ENCODE measurements around the gene NSF.

NSF gene

GRCh38 chr17:46727572-46728348 is 137.3 kb downstream of the NSF start (continued):
- TF ChIP-seq ZNF561 (tag by site-specific recombination; IDR thresholded peaks at IDR 0.05; ENCODE audit: borderline replicate concordance) = no peak
- TF ChIP-seq ZNF335 (tag by site-specific recombination; conservative IDR thresholded peaks at IDR 0.05) = no peak
- TF ChIP-seq, protein P1, sequence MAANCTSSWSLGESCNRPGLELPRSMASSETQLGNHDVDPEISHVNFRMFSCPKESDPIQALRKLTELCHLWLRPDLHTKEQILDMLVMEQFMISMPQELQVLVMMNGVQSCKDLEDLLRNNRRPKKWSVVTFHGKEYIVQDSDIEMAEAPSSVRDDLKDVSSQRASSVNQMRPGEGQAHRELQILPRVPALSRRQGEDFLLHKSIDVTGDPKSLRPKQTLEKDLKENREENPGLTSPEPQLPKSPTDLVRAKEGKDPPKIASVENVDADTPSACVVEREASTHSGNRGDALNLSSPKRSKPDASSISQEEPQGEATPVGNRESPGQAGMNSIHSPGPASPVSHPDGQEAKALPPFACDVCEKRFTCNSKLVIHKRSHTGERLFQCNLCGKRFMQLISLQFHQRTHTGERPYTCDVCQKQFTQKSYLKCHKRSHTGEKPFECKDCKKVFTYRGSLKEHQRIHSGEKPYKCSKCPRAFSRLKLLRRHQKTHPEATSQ (tag by site-specific recombination; IDR thresholded peaks at IDR 0.05) = no peak

DNA sequence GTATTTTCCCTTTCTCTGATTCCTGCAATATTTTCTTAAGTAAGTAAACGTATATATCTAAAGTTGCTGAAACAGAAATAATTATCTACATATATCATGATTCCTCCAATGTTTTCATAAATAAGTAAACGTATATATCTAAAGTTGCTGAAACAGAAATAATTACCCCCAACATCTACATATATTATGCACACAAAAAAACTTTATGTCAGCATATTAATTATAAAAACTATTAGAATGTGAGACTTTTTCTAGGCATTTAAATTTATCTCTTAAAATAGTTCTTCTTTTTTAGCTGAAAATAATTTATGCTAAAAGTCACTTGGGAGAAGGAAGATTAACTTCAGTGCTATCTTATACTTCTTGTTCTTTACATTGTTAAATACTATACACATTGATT is 139.6 kb downstream of the NSF start:
- Histone ChIP-seq H3K27ac (ENCODE audit: extremely low read depth, low read depth, low read length) (no peak overlapping the region), H3K36me3 (ENCODE audit: control insufficient read depth in 2 of 2, insufficient read depth in 1 of 2, low read length in 2 of 2) (peaks cover 5 to 6% of the 10 kb centered on the region in 2 experiments; a peak in 2 of 3 replicates), H3K9me3 (ENCODE audit: control insufficient read depth, insufficient read depth, low read depth, low read length) (no peaks in the 10 kb centered on the region), H3K4me3 (ENCODE audit: low read depth, low read length) (no peak overlapping the region), H3K4me1 (ENCODE audit: control insufficient read depth, insufficient read depth, low read length) (no peaks in the 10 kb centered on the region)
- ChIA-PET POLR2A (no interaction called here), CTCF (no interaction called here)
- TF ChIP-seq ZNF623 (tag by site-specific recombination; IDR thresholded peaks at IDR 0.05) (no peak), ZNF174 (tag by site-specific recombination; IDR thresholded peaks at IDR 0.05) (no peak), ZBTB1 (tag by site-specific recombination; IDR thresholded peaks at IDR 0.05) (no peak), ZNF10 (tag by site-specific recombination; IDR thresholded peaks at IDR 0.05) (no peak), ZNF830 (tag by site-specific recombination; IDR thresholded peaks at IDR 0.05; ENCODE audit: low read depth) (no peak), ZNF19 (tag by site-specific recombination; IDR thresholded peaks at IDR 0.05; ENCODE audit: low read depth) (no peak), ZNF600 (tag by site-specific recombination; IDR thresholded peaks at IDR 0.05) (no peak), ZNF701 (tag by site-specific recombination; IDR thresholded peaks at IDR 0.05) (no peak), ZNF202 (tag by site-specific recombination; IDR thresholded peaks at IDR 0.05; ENCODE audit: borderline replicate concordance) (no peak), ZBTB7A (tag by site-specific recombination; IDR thresholded peaks at IDR 0.05; ENCODE audit: low read depth) (no peak), SP2 (tag by site-specific recombination; IDR thresholded peaks at IDR 0.05) (no peak), ZBTB26 (tag by site-specific recombination; optimal IDR thresholded peaks at IDR 0.05) (no peak), ZFP3 (tag by site-specific recombination; IDR thresholded peaks at IDR 0.05; ENCODE audit: low read depth) (no peak)
- TF ChIP-seq, protein P2, sequence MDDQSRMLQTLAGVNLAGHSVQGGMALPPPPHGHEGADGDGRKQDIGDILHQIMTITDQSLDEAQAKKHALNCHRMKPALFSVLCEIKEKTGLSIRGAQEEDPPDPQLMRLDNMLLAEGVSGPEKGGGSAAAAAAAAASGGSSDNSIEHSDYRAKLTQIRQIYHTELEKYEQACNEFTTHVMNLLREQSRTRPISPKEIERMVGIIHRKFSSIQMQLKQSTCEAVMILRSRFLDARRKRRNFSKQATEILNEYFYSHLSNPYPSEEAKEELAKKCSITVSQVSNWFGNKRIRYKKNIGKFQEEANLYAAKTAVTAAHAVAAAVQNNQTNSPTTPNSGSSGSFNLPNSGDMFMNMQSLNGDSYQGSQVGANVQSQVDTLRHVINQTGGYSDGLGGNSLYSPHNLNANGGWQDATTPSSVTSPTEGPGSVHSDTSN (CRISPR knock-in tag; IDR thresholded peaks at IDR 0.05) = no peak

DNA sequence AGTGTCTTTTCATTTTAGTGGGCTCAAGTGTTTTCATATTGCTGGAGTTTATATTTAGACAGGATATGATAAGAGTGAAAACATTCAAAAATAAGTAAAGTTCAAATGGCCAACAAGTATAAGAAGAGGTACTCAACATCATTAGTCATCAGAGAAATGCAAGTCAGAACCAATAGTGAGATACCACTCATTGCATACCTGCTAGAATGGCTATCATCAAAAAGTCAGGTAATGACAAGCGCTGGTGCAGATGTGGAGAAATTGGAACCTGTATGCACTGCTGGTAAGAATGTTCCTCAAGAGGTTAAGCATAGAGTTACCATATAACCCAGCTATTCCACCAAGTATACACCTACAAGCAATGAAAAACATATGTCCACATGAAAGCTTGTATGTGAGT is 140.2 kb downstream of the NSF start:
- Histone ChIP-seq H3K4me3 (ENCODE audit: low read depth, low read length) (no peak overlapping the region), H3K27ac (ENCODE audit: extremely low read depth, low read depth, low read length) (no peak overlapping the region), H3K4me1 (ENCODE audit: control insufficient read depth, insufficient read depth, low read length) (no peaks in the 10 kb centered on the region), H3K36me3 (ENCODE audit: control insufficient read depth in 2 of 2, insufficient read depth in 1 of 2, low read length in 2 of 2) (peaks cover 5 to 6% of the 10 kb centered on the region in 2 experiments; a peak in 2 of 3 replicates), H3K9me3 (ENCODE audit: control insufficient read depth, insufficient read depth, low read depth, low read length) (no peaks in the 10 kb centered on the region)
- POLR2A ChIA-PET = no interaction called here
- CTCF ChIA-PET = interaction anchor here (0.7 kb wide), 1 partner anchor 164 kb away, joined by 3 read pairs; no protein-coding TSS in a partner anchor
- TF ChIP-seq KLF7 (tag by site-specific recombination; IDR thresholded peaks at IDR 0.05; ENCODE audit: borderline replicate concordance) (no peak), ZNF394 (tag by site-specific recombination; IDR thresholded peaks at IDR 0.05; ENCODE audit: borderline replicate concordance) (no peak), ZNF23 (tag by site-specific recombination; IDR thresholded peaks at IDR 0.05; ENCODE audit: borderline replicate concordance) (no peak), PRDM1 (tag by site-specific recombination; IDR thresholded peaks at IDR 0.05) (no peak), BCL11B (tag by site-specific recombination; IDR thresholded peaks at IDR 0.05; ENCODE audit: low read depth) (no peak), ZNF791 (tag by site-specific recombination; IDR thresholded peaks at IDR 0.05) (no peak), OSR2 (tag by site-specific recombination; IDR thresholded peaks at IDR 0.05) (no peak), EGR2 (tag by site-specific recombination; IDR thresholded peaks at IDR 0.05; ENCODE audit: low read depth) (no peak), SALL2 (tag by site-specific recombination; IDR thresholded peaks at IDR 0.05; ENCODE audit: borderline replicate concordance) (no peak), GLIS1 (tag by site-specific recombination; IDR thresholded peaks at IDR 0.05) (no peak), ZNF211 (tag by site-specific recombination; IDR thresholded peaks at IDR 0.05; ENCODE audit: low read depth) (no peak)
- TF ChIP-seq, protein P3, sequence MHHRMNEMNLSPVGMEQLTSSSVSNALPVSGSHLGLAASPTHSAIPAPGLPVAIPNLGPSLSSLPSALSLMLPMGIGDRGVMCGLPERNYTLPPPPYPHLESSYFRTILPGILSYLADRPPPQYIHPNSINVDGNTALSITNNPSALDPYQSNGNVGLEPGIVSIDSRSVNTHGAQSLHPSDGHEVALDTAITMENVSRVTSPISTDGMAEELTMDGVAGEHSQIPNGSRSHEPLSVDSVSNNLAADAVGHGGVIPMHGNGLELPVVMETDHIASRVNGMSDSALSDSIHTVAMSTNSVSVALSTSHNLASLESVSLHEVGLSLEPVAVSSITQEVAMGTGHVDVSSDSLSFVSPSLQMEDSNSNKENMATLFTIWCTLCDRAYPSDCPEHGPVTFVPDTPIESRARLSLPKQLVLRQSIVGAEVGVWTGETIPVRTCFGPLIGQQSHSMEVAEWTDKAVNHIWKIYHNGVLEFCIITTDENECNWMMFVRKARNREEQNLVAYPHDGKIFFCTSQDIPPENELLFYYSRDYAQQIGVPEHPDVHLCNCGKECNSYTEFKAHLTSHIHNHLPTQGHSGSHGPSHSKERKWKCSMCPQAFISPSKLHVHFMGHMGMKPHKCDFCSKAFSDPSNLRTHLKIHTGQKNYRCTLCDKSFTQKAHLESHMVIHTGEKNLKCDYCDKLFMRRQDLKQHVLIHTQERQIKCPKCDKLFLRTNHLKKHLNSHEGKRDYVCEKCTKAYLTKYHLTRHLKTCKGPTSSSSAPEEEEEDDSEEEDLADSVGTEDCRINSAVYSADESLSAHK (tag by site-specific recombination; IDR thresholded peaks at IDR 0.05) = no peak
